SH-SY5Y (cell line): ENCODE measurements around the gene PER3.

Experiments
- GATA2 ChIP-seq: IDR thresholded peaks from 2 replicates; pipeline ENCODE4 v1.6.1; 2011; ENCODE audit warnings: mild to moderate bottlenecking, low read depth, low read length
- GATA3 ChIP-seq: IDR thresholded peaks from 2 replicates; pipeline ENCODE4 v1.6.1; 2011; ENCODE audit warnings: low read depth, mild to moderate bottlenecking, low read length, moderate library complexity

DNA sequence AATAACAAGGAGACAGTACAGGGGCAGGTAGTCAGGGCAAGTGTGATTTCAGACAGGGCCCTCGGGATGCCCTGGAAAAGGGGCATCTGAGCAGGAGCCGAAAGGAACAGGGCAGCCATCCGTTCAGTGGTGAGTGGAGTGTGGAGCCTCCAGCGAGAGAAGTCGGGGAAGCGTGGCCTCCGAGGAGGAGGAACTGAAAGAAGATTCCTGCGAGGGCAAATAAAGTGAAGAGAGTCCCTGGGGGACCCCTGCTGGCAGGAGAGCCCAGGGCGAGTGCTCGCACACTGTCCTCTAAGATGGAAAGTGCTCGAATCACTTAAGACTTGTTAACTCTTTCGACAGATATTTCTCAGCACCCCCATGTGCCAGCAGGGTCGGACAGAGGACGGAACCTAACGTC, 72.3 kb downstream of the PER3 start:
- no peak for TF ChIP-seq GATA2
- TF ChIP-seq GATA3, result no peak
